HG03354 (cell line): ENCODE measurements around the gene R3HCC1L.
"Not testable (repeated sequence)": the region's sequence is repeated elsewhere in the genome, so short reads cannot be mapped to it uniquely, and the experiment has no call there.

Source experiments
- ATAC-seq: cut with Tn5 transposase; IDR thresholded peaks from one replicate; pipeline ENCODE4 v1.9.1; 2021; ENCODE audit warnings: mild to moderate bottlenecking; ENCODE audit not compliant: unreplicated experiment, poor library complexity, severe bottlenecking

Gene R3HCC1L

DNA sequence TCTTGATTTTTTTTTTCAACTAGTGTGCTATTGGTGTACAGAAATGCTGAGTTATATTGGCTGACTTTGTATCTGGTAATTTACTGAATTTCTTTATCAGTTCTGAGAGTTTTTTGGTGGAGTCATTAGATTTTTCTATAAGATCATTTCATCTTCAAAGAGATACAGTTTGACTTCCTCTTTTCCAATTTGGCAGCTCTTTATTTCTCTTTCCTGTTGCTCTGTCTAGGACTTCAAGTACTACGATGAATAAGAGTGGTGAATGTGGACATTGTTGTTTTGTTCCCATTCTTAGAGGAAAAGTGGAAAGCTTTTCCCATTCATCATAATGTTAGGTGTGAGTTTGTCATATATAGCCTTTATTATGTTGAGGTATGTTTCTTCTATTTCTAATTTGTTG lies 83.3 kb downstream of the R3HCC1L start:
- ATAC-seq = no peak

- no peak for ATAC-seq
Measured at GRCh38 chr10:98223874-98224273, 89.4 kb downstream of the R3HCC1L start.

- no peak for ATAC-seq
Measured at GRCh38 chr10:98224509-98224908, 90.1 kb downstream of the R3HCC1L start.

DNA sequence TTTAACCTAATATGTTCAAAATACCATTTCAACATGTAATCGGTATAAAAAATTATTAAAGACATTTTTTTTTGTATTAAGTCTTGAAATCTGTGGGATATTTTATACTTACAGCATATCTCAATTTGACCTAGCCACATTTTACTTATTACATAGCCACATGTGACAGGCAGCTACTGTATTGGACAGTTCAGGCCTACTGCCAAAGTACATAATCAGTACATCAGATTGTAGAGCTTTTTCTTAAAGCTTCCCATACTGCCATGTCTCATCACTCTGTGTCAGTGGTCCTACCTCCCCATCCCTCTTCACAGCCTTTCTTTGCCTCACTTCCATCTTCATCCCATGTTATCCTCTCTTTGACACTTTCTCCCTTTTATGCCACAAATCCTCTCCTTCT lies 90.5 kb downstream of the R3HCC1L start:
- ATAC-seq = no peak

DNA sequence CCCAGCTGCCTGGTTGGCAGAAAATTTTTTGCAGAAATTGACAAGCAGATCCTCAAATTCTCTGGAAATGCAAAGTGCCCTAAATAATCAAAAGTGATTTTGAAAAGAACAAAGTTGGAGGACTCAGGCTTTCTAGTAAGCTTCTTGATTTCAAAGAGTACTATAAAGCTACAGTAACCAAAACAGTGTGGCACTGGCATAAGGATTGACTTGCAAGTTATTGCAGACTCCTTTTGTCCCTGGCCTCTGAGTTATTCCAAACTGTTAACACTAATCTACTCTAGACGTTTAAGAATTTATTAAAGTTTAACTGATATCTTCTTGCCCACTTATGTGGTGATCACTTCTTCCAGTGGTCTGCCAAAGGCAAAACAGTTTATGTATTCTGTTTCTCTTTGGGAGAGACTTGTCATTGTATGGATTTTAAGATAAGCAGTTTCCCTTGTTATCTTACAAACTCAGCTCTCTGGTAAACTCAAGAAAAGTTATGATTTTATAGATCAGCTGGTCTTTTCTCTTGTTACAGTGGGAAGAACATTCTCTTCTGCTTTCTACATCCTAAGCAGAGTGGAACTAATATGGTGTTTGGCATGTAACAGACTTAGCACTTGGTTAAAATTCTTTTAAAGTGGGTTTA lies 92.2 kb downstream of the R3HCC1L start:
- ATAC-seq = no peak

- not testable (repeated sequence) for ATAC-seq
Measured at GRCh38 chr10:98227713-98228112, 93.3 kb downstream of the R3HCC1L start.

GRCh38 chr10:98228266-98228665 lies 93.8 kb downstream of the R3HCC1L start:
- not testable (repeated sequence) for ATAC-seq

GRCh38 chr10:98231417-98231816 lies 97.0 kb downstream of the R3HCC1L start:
- ATAC-seq = no peak

- no peak for ATAC-seq
Measured at GRCh38 chr10:98235846-98236245, 101.4 kb downstream of the R3HCC1L start.

GRCh38 chr10:98236862-98237261 lies 102.4 kb downstream of the R3HCC1L start:
- no peak for ATAC-seq

GRCh38 chr10:98238391-98238790 lies 103.9 kb downstream of the R3HCC1L start:
- ATAC-seq = no peak

- ATAC-seq = no peak
Measured at GRCh38 chr10:98240524-98240923, 106.1 kb downstream of the R3HCC1L start.

DNA sequence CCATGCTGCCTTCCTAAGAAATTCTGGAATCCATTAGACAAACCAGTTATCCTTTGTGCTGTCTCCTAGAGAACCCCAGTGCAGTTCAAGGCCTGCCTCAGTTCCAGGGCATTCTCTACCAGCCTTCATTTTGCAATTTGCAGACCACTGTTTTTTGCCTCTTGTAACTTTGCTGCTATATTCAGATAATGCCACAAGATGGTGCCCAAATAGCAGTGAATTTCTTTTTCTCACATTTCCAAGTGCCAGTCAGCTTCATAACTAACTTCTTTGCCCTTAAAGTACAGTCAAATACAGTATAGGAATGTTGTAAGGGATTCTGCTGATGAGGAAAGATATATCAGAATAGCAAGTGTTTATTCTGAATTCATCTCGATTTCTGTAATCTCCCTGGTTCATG lies 108.4 kb downstream of the R3HCC1L start:
- no peak for ATAC-seq

DNA sequence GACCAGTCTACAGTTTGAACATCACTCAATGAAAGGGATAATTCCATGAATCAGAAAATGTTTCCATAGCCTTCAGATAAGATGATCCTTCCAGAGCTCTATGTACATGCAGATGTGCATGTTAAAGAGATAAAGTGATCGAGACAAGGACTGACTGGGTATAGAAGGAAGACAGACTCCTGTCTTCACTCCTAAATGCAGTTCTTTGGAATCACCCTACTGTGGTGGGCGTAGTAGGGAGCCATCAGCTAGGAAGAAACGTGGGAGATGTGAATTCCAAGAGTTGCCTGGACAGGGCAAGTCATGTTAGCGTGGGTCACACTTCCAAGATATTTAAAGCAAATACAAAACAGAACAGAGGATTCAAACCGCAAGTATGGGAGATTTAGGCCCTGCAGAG lies 109.7 kb downstream of the R3HCC1L start:
- ATAC-seq = no peak

- no peak for ATAC-seq
Measured at GRCh38 chr10:98244586-98244985, 110.1 kb downstream of the R3HCC1L start.

DNA sequence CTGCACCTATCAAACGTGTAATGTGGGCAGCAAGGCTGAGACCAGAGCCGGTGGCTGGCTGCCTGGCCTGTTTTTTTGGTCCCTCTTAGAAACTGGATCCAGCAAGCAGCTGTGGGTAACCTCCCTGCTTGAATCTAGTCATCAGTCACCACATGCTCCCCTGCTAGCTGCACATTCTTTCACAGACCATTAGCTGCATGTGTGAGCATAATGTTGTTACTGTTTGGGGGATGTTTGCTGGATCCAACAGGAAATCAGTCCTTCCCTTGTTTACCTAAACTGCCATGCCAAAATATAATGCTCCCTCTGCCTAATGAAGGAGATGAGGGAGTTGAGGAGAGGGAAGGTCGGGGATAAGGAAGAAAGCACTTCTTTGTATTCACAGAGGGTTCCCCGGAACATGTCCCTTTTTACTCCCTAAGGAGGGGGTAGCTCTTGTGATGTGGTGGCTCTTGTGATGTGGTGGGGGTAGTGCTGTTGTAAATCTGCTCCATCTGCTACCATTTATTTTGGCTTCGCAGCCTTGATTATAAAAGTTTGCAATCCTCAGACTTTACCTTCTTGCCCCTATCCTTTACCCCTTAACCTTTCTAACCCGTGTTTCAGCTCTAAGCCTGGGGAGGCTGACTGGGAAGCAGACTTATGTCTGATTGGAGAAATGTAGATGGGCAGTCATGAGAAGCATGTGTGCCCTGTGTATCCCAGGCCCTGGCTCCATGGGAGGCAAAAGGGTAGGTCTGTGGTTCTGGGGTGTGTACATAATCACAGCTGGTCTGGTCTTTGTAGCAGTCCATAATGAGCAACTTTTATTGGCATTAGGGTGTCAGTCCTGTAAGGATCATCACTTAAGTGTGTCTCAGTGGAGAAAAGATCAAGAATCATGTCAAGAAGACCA lies 112.7 kb downstream of the R3HCC1L start:
- ATAC-seq = no peak

DNA sequence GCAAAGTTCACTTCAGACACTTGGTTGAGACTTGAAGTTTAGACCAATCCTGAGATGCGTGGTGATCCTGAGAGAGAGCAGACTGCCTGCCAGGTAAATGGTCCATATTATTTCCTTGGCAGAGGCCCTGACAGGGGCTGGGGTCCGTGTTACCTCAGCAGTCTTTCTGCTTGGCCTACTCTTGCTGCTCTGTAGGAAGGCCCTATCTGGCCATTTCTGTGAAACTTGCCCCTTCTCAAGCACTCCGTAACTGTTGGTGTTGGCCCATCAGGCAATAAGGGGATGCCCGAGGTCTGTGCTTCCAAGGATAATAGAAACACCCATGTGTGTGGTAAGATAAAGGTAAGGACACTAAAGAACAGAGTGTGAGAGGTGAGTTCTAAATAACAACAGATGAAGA lies 113.6 kb downstream of the R3HCC1L start:
- ATAC-seq = no peak

- no peak for ATAC-seq
Measured at GRCh38 chr10:98249134-98249533, 114.7 kb downstream of the R3HCC1L start.

DNA sequence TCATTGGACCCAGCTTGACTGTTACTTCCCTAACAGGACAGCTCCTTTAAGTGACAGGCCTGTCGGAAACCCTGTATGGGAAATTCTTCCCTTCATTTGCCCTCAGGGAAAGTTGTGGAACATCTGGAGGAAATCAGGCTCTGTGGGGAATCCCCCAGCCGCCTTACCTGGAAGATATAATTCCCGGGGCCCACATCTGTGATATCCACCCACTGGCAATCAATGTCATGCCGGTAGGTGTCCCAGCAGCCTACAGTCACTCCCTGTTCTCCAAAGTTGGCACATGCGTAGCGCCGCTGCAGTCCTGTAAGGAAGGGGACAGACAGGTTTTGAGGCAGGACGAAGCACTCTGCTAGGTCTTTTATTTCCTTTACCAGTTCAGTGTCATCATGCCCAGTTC lies 116.9 kb downstream of the R3HCC1L start:
- no peak for ATAC-seq

DNA sequence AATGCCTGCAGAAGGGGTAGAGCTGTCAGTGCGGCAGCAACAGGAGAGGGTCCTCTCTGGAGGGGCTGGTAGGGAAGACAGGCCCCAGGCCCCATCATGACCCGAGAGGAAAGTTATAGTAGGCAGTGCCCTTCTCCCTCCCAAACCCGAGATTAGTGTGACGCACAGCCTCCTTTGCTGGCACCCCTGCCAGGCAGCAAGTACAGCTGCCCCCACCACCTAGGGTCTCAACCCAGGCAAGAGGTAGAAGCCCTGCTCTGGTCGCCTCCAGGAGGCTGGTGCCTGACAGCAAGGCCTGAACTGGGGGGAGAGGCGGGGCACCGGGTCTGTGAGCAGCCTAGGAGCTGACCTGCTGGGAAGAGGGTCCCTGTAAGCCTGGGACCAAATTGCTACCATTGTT lies 118.0 kb downstream of the R3HCC1L start:
- ATAC-seq = no peak

DNA sequence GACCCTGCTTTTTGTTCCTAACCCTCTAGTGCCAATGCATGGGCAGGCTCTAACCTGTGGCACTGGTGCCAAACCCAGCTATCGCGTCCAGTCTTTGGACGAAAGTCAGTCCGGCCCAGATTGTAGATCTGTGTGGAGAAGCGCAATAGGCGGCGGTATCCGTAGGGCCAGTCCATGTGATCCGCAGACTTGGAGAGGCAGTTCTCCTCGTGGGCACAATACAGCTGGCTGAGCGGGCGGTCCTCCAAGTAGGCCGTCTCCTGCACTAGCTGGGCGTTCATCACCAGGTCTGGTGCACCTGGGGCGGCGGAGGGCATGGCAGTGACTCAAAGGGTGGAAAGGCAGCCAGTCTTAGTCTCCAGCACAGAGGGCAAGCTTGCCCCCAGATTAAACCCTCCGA lies 119.0 kb downstream of the R3HCC1L start:
- ATAC-seq = no peak
